HG02763 (cell line): ENCODE results near the gene SERPINA6.
"Not testable (repeated sequence)": the region's sequence is repeated elsewhere in the genome, so short reads cannot be mapped to it uniquely, and the experiment has no call there.

Experiments used
- ATAC-seq: cut with Tn5 transposase; IDR thresholded peaks from one replicate; pipeline ENCODE4 v1.9.1; 2021; ENCODE audit warnings: mild to moderate bottlenecking, moderate library complexity; ENCODE audit not compliant: unreplicated experiment

Gene SERPINA6

GRCh38 chr14:94295360-94296180, 27.6 kb downstream of the SERPINA6 start:
- no peak for ATAC-seq

GRCh38 chr14:94293578-94293924, 29.6 kb downstream of the SERPINA6 start:
- no peak for ATAC-seq

GRCh38 chr14:94292872-94293577, 30.1 kb downstream of the SERPINA6 start, which contains the start of gene SERPINA10:
SERPINA10 (minus strand) TSS chr14:94293268; CDS start chr14:94290593, 2,675 bp downstream.
- ATAC-seq, result no peak

- ATAC-seq, result no peak
These were observed 30.6 kb downstream of the SERPINA6 start for GRCh38 chr14:94292526-94292871.

- no peak for ATAC-seq
These were observed 31.1 kb downstream of the SERPINA6 start for GRCh38 chr14:94291906-94292525.

- ATAC-seq, result no peak
These were observed 31.8 kb downstream of the SERPINA6 start for GRCh38 chr14:94291159-94291905.

GRCh38 chr14:94290197-94290596, 32.9 kb downstream of the SERPINA6 start:
- ATAC-seq, result no peak

GRCh38 chr14:94288610-94289465, 34.3 kb downstream of the SERPINA6 start:
- no peak for ATAC-seq

GRCh38 chr14:94285158-94285557, 38.0 kb downstream of the SERPINA6 start:
- no peak for ATAC-seq

GRCh38 chr14:94284221-94284620, 38.9 kb downstream of the SERPINA6 start:
- no peak for ATAC-seq

GRCh38 chr14:94282991-94283723, 40.0 kb downstream of the SERPINA6 start:
- ATAC-seq, result no peak

GRCh38 chr14:94278731-94279130, 44.4 kb downstream of the SERPINA6 start:
- no peak for ATAC-seq

GRCh38 chr14:94276898-94277561, 46.1 kb downstream of the SERPINA6 start:
- ATAC-seq, result not testable (repeated sequence)

- ATAC-seq, result no peak
These were observed 54.0 kb downstream of the SERPINA6 start for GRCh38 chr14:94269156-94269555.

- not testable (repeated sequence) for ATAC-seq
These were observed 54.6 kb downstream of the SERPINA6 start for GRCh38 chr14:94268582-94268981.

- ATAC-seq, result no peak
These were observed 55.8 kb downstream of the SERPINA6 start for GRCh38 chr14:94267352-94267751.

GRCh38 chr14:94264195-94264594, 58.9 kb downstream of the SERPINA6 start:
- ATAC-seq, result not testable (repeated sequence)
